SHP77 treated with DMSO at 0.1 percent for 48 hours (cell line): Measurements from ENCODE around the gene HP1BP3.

Experiments used
- DNase-seq: peaks from one replicate; lab custom pipeline; 2025; lab: John Stamatoyannopoulos, UW

Gene HP1BP3

DNA sequence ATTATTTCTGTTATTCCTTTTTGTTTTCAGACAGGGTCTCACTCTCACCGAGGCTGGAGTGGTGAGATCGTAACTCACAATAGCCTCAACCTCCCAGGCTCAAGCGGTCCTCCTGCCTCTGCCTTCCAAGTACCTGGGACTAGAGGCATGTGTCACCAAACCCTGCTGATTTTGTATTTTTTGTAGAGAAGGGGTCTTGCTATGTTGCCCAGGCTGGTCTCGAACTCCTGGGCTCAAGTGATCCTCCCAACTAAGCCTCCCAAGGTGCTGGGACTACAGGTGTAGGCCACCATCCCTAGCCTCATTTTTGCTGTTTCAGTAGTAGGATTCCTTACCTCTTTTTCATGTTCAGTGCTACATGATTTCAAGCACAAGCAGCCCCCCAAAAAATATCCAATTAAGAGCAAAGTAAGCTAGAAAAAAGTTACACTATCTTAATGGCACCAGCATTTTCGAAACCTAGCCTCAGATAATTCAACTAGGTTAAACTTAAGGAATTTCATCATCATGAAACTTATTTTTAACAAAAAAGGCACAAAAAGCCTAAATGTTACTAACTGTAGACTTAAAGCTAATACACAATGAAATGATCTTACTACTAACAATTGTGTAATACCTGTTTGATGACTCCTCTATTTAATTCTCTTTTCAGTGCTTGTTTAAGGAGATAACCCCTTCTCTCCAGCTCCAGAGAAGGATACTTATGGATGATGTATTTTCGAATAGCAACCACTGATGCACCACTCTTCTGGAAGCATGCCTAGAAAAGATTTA lies 16.6 kb downstream of the HP1BP3 start:
- no peak for DNase-seq

GRCh38 chr1:20767271-20767670 lies 19.8 kb downstream of the HP1BP3 start:
- DNase-seq: no peak

- DNase-seq: no peak
These were observed 23.7 kb downstream of the HP1BP3 start for GRCh38 chr1:20763417-20763816.

GRCh38 chr1:20760322-20760721 lies 26.8 kb downstream of the HP1BP3 start:
- DNase-seq: no peak

GRCh38 chr1:20753589-20753988 lies 33.5 kb downstream of the HP1BP3 start:
- DNase-seq: no peak

GRCh38 chr1:20751462-20751990 lies 35.6 kb downstream of the HP1BP3 start:
- DNase-seq: no peak

- no peak for DNase-seq
These were observed 44.4 kb downstream of the HP1BP3 start for GRCh38 chr1:20742671-20743070.

- no peak for DNase-seq
These were observed 46.3 kb downstream of the HP1BP3 start for GRCh38 chr1:20740781-20741180.

- DNase-seq: no peak
These were observed 47.9 kb downstream of the HP1BP3 start for GRCh38 chr1:20739225-20739624.

GRCh38 chr1:20735581-20736111 lies 51.5 kb downstream of the HP1BP3 start:
- DNase-seq: no peak

DNA sequence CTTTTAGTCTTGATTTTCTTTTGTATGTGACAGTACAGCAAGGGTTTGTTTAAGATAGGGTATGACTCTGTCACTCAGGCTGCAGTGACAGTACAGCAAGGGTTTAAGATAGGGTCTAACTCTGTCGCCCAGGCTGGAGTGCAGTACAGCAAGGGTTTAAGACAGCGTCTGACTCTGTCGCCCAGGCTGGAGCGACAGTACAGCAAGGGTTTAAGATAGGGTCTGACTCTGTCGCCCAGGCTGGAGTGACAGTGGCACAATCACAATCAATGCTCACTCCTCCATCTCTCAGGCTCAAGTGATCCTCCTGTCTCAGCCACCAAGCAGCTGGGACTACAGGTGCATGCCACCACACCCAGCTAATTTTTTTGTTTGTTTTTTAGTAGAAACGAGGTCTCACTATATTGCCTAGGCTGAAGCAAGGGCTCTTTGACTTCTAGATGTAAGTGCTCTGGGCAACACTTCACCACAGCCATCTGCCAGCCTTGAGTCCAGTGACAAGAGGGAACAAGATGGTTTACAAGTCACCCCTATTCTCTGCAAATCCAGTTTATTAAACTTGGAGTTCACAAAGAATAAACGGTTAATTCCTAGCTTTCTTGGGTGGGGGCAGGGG lies 53.6 kb downstream of the HP1BP3 start:
- DNase-seq: no peak

DNA sequence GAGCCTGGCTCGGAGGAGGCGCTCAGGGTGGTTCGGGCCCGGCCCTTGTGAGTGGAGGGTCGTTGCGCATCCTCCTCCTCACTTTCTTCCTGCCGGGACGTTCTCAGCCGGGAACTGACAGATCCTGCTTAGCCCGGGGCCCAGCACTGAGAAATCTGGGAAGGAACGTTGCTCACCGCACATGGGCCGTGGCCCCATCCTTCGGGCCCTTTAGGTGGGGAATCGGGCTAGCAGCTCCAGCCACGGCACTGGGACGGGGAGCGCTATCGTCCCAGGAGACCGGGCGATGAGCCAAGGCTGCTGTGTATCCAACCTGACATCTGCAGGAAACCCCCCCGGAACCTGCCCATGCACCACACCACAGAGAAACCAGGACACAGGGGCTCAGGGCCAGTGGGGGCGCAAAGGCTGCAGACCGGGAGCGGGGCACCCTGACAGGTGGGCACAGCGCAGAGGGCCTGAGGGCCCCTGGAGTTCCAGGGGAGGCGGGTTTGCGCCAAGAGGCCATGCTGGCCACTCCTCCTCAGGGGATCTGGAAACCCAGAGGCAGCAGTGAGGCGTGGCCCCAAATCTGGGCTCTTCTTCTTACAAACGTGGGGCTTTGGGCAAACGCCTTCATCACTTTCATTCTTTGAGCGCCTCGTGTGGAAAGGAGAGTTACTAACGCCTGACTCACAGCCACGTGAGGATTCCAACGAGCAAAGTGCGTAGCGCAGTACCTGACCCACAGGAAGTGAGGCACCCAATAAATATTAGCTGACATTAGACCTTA lies 54.3 kb downstream of the HP1BP3 start, which contains the start of gene SH2D5:
Gene SH2D5 (minus strand): TSS at position 116 of the 772 bp plus-strand sequence. CDS start 4,659 bp downstream, outside the sequence.
- peak; percentile 22 for DNase-seq

- DNase-seq: no peak
These were observed 55.0 kb downstream of the HP1BP3 start for GRCh38 chr1:20732071-20732587.

GRCh38 chr1:20731057-20731991 lies 55.8 kb downstream of the HP1BP3 start:
- no peak for DNase-seq

DNA sequence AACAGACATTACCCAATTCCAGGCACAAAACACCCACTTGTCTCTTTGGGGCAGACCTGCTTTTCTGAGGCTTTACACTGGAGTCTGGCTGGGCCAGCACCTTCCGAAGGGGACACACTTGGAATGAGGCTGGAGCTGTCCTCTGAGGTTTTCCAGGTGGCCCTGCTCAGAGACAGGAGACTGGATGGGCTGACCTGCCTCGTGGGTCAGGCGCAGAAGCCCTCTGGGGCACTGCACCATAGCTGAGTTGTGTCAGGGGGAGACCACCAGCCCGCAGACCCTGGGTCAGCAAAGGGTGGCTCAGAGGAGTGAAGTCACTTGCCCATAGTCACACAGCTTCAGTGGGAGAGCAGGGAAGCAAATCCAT lies 56.4 kb downstream of the HP1BP3 start:
- no peak for DNase-seq

GRCh38 chr1:20729990-20730689 lies 57.0 kb downstream of the HP1BP3 start:
- no peak for DNase-seq

DNA sequence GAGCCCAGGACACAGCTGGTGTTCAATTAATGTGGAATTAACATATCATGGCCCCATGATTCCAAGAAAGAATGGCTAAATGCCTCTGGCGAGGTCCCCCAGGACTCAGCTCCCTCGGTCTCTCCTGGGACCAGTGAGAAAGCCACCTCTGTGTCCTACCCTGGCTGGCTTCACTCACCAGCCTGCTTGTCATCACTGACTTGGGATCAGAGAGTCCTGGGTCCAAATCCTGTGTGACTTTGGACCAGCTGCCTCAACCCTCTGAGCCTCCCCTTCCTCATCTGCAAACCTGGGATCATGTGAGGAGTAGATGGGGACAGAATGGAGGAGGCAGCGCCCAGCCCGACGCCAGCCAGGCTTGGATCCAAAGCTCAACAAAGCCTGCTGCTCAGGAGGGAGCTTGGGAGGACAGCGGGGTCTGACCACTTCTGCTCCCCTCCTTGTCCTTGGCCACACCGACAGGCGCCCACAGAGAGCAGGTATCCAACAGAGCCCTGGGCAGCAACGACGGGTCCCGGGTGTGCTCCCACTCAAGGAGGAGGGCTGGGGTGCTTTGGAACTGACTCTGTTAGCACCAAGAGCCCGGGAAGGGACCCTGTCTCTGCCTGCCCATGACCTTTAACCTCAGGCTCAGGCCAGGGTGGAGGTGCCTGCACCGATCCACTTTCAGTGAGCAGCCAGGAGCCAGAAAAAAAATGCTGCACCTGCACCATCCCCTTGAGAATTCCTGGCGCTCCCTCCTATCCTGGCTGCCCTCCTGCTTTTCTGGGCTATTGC lies 57.8 kb downstream of the HP1BP3 start:
- DNase-seq: no peak

DNA sequence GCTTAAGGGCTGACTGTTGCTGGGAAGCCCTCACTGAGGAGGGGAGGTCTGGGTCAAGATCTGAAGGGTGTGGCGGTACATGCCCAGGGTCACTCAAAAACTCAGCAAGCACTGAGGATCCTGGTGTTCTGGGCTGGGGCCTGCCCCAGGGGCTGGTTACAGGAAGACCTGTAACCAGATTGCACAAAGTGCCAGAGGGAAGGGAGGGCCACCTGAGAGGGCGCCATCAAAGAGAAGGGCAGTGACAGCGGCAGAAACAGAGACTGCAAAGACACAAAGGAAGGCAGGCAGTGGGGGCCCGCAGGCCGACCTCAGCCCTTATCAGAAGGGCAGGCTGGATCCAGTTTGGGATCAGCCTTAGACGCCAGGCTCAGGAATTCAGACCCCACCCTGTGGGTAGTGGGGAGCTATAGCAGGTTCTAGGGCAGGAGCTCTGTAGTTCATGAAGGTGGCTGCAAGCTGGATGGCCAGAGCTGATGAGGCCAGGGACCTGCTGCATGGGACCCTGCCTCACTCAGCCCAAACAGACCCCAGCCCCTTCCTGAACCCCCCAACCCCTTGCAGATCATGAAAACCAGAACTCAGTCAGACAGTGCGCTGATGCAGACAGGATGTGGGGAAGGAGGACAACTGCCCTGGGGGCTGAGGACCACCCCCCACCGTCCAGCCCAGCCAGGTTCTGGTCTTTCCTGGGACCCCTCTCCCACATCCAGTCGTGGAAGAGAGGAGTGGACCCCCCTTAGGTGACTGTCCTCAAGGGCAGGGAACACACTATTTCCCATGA lies 58.5 kb downstream of the HP1BP3 start:
- DNase-seq: no peak
